ENCODE measurements around the gene KIAA1328. TPM values are rescaled to one million over a fixed set of nuclear protein-coding genes. Genes with fewer than 3 reads are reported as not detected.

KIAA1328 gene
- polyA plus RNA-seq, 6 donors from 2014 or later = 11.6 to 19.9 (median 14.9) TPM

- Mint-ChIP-seq H3K27me3 (no peaks in the 10 kb centered on the region), H3K4me1 (peaks cover 0 to 4% (median 0%) of the 10 kb centered on the region in 3 donors), H3K36me3 (peaks cover 8 to 12% of the 10 kb centered on the region in 2 donors), H3K9me3 (peaks cover 0 to 10% (median 3%) of the 10 kb centered on the region in 7 donors), H3K4me3 (no peak overlapping the region), H3K27ac (no peak overlapping the region)
- DNase-seq = no peak
- no peak for ATAC-seq (ENCODE audit: low read depth in 2 of 2)
Measured at GRCh38 chr18:37064187-37064586, 235.3 kb downstream of the KIAA1328 start.

- H3K36me3 Mint-ChIP-seq = peaks cover 18 to 22% of the 10 kb centered on the region in 2 donors
- DNase-seq (no peak), ATAC-seq (ENCODE audit: low read depth in 2 of 2) (no peak)
- peak overlapping the region in 1 of 6 donors; percentile 16 for H3K27ac Mint-ChIP-seq
- peaks cover 0 to 6% (median 4%) of the 10 kb centered on the region in 3 donors for H3K4me1 Mint-ChIP-seq
- peaks cover 0 to 12% (median 3%) of the 10 kb centered on the region in 7 donors for H3K9me3 Mint-ChIP-seq
- no peaks in the 10 kb centered on the region for H3K27me3 Mint-ChIP-seq
- H3K4me3 Mint-ChIP-seq = no peak overlapping the region
Measured at GRCh38 chr18:37065254-37065653, 236.3 kb downstream of the KIAA1328 start.

- Mint-ChIP-seq H3K9me3 (peaks cover 0 to 6% (median 2%) of the 10 kb centered on the region in 7 donors), H3K4me1 (no peaks in the 10 kb centered on the region), H3K27me3 (no peaks in the 10 kb centered on the region), H3K36me3 (peaks cover 0 to 15% of the 10 kb centered on the region in 2 donors), H3K27ac (peak overlapping the region in 1 of 6 donors; percentile 18), H3K4me3 (no peak overlapping the region)
- no peak for DNase-seq
- ATAC-seq (ENCODE audit: low read depth in 2 of 2) = no peak
Measured at GRCh38 chr18:37084912-37085311, 256.0 kb downstream of the KIAA1328 start.

GRCh38 chr18:37085362-37085761 is 256.4 kb downstream of the KIAA1328 start:
- H3K27me3 Mint-ChIP-seq = no peaks in the 10 kb centered on the region
- H3K9me3 Mint-ChIP-seq = peaks cover 0 to 6% (median 2%) of the 10 kb centered on the region in 7 donors
- peaks cover 0 to 16% of the 10 kb centered on the region in 2 donors for H3K36me3 Mint-ChIP-seq
- no peak overlapping the region for H3K4me3 Mint-ChIP-seq
- peak overlapping the region in 1 of 6 donors; percentile 15 for H3K27ac Mint-ChIP-seq
- ATAC-seq (ENCODE audit: low read depth in 2 of 2) (no peak), DNase-seq (no peak)
- no peaks in the 10 kb centered on the region for H3K4me1 Mint-ChIP-seq

GRCh38 chr18:37107748-37108522 is 279.0 kb downstream of the KIAA1328 start:
- no peak overlapping the region for H3K27ac Mint-ChIP-seq
- no peaks in the 10 kb centered on the region for H3K27me3 Mint-ChIP-seq
- H3K36me3 Mint-ChIP-seq = peaks cover 28 to 34% of the 10 kb centered on the region in 2 donors
- ATAC-seq (ENCODE audit: low read depth in 2 of 2) (no peak), DNase-seq (no peak)
- H3K4me3 Mint-ChIP-seq = no peak overlapping the region
- peaks cover 9 to 55% (median 24%) of the 10 kb centered on the region in 7 donors for H3K9me3 Mint-ChIP-seq
- H3K4me1 Mint-ChIP-seq = no peaks in the 10 kb centered on the region

GRCh38 chr18:37122877-37123276 is 293.9 kb downstream of the KIAA1328 start:
- ATAC-seq (ENCODE audit: low read depth in 2 of 2) = no peak
- Mint-ChIP-seq H3K27me3 (no peaks in the 10 kb centered on the region), H3K4me1 (no peaks in the 10 kb centered on the region), H3K36me3 (no peaks in the 10 kb centered on the region), H3K9me3 (no peaks in the 10 kb centered on the region), H3K4me3 (no peak overlapping the region), H3K27ac (no peak overlapping the region)
- no peak for DNase-seq

- no peaks in the 10 kb centered on the region for H3K9me3 Mint-ChIP-seq
- H3K27ac Mint-ChIP-seq = no peak overlapping the region
- no peak overlapping the region for H3K4me3 Mint-ChIP-seq
- no peaks in the 10 kb centered on the region for H3K36me3 Mint-ChIP-seq
- H3K4me1 Mint-ChIP-seq = no peaks in the 10 kb centered on the region
- no peaks in the 10 kb centered on the region for H3K27me3 Mint-ChIP-seq
- no peak for DNase-seq
- no peak for ATAC-seq (ENCODE audit: low read depth in 2 of 2)
Measured at GRCh38 chr18:37124516-37124915, 295.6 kb downstream of the KIAA1328 start.

- Mint-ChIP-seq H3K27ac (no peak overlapping the region), H3K4me3 (no peak overlapping the region), H3K36me3 (peaks cover 5 to 7% of the 10 kb centered on the region in 2 donors), H3K27me3 (no peaks in the 10 kb centered on the region), H3K9me3 (peaks cover 3 to 29% (median 12%) of the 10 kb centered on the region in 7 donors), H3K4me1 (peaks cover 3 to 13% (median 9%) of the 10 kb centered on the region in 3 donors)
- no peak for ATAC-seq (ENCODE audit: low read depth in 2 of 2)
- DNase-seq = no peak
Measured at GRCh38 chr18:37135177-37135576, 306.2 kb downstream of the KIAA1328 start.

- no peak for DNase-seq
- no peak for ATAC-seq (ENCODE audit: low read depth in 2 of 2)
- no peaks in the 10 kb centered on the region for H3K27me3 Mint-ChIP-seq
- peaks cover 5 to 7% of the 10 kb centered on the region in 2 donors for H3K36me3 Mint-ChIP-seq
- H3K4me3 Mint-ChIP-seq = no peak overlapping the region
- peak overlapping the region in 1 of 6 donors; percentile 81 for H3K27ac Mint-ChIP-seq
- peaks cover 3 to 13% (median 9%) of the 10 kb centered on the region in 3 donors for H3K4me1 Mint-ChIP-seq
- peaks cover 3 to 19% (median 7%) of the 10 kb centered on the region in 7 donors for H3K9me3 Mint-ChIP-seq
Measured at GRCh38 chr18:37138456-37138855, 309.5 kb downstream of the KIAA1328 start.

- no peak overlapping the region for H3K27ac Mint-ChIP-seq
- no peak overlapping the region for H3K4me3 Mint-ChIP-seq
- peaks cover 3 to 12% (median 7%) of the 10 kb centered on the region in 7 donors for H3K9me3 Mint-ChIP-seq
- DNase-seq (no peak), ATAC-seq (ENCODE audit: low read depth in 2 of 2) (no peak)
- H3K36me3 Mint-ChIP-seq = peaks cover 5 to 7% of the 10 kb centered on the region in 2 donors
- H3K27me3 Mint-ChIP-seq = no peaks in the 10 kb centered on the region
- peaks cover 3 to 13% (median 9%) of the 10 kb centered on the region in 3 donors for H3K4me1 Mint-ChIP-seq
Measured at GRCh38 chr18:37139876-37140275, 310.9 kb downstream of the KIAA1328 start.

GRCh38 chr18:37144921-37145320 is 316.0 kb downstream of the KIAA1328 start:
- Mint-ChIP-seq H3K4me3 (no peak overlapping the region), H3K4me1 (no peaks in the 10 kb centered on the region), H3K27me3 (no peaks in the 10 kb centered on the region), H3K9me3 (peaks cover 0 to 12% (median 1%) of the 10 kb centered on the region in 7 donors), H3K36me3 (peaks cover 0 to 9% of the 10 kb centered on the region in 2 donors), H3K27ac (no peak overlapping the region)
- DNase-seq (no peak), ATAC-seq (ENCODE audit: low read depth in 2 of 2) (no peak)

GRCh38 chr18:37156330-37156942 is 327.5 kb downstream of the KIAA1328 start:
- no peaks in the 10 kb centered on the region for H3K27me3 Mint-ChIP-seq
- no peak for DNase-seq
- H3K27ac Mint-ChIP-seq = no peak overlapping the region
- H3K4me1 Mint-ChIP-seq = no peaks in the 10 kb centered on the region
- no peak overlapping the region for H3K4me3 Mint-ChIP-seq
- no peak for ATAC-seq (ENCODE audit: low read depth in 2 of 2)
- H3K9me3 Mint-ChIP-seq = peaks cover 0 to 3% (median 0%) of the 10 kb centered on the region in 7 donors
- H3K36me3 Mint-ChIP-seq = peaks cover 0 to 11% of the 10 kb centered on the region in 2 donors

GRCh38 chr18:37160038-37160820 is 331.3 kb downstream of the KIAA1328 start:
- Mint-ChIP-seq H3K9me3 (no peaks in the 10 kb centered on the region), H3K36me3 (peaks cover 5 to 26% of the 10 kb centered on the region in 2 donors), H3K27ac (no peak overlapping the region), H3K4me1 (no peaks in the 10 kb centered on the region), H3K27me3 (no peaks in the 10 kb centered on the region), H3K4me3 (no peak overlapping the region)
- no peak for ATAC-seq (ENCODE audit: low read depth in 2 of 2)
- no peak for DNase-seq

Data from naive B cell (primary cell).